HepG2 (cell line): ENCODE measurements around the gene CLEC11A. TPM values are rescaled to one million over a fixed set of nuclear protein-coding genes. Genes with fewer than 3 reads are reported as not detected.

Experiments
- ATAC-seq: fragments of 200-7000 bp; cut with Tn5 transposase; 3 replicates; pipeline ENCODE4 v1.9.1; 2020; ENCODE audit warnings: mild to moderate bottlenecking, moderate library complexity
- BruUV-seq: library from RNA; stranded (reverse); fragments of 400-500 nt; replicated peaks from 2 replicates; lab custom pipeline; 2021; lab: Mats Ljungman, UMichigan
- CTCF ChIA-PET: fragments of 300-600 bp; formaldehyde crosslinking; extraction: SDS; loops from one replicate; lab custom pipeline; 2021; ENCODE audit warnings: low total read pairs, inconsistent platforms, low intra/inter-chr PET ratio; lab: Yijun Ruan, JAX
- POLR2A ChIA-PET: fragments of 350-600 bp; sonication (Branson Sonifier 250); formaldehyde crosslinking; loops from one replicate; lab custom pipeline; 2020; ENCODE audit warnings: antibody characterized with exemption, inconsistent platforms; lab: Yijun Ruan, JAX
- DNase-seq: peaks from one replicate; pipeline ENCODE4 v3.0.0-alpha.2; 2015; ENCODE audit warnings: low spot score
- FAIRE-seq: peaks from 3 replicates; lab custom pipeline; 2011; peaks lifted over from hg19 to GRCh38; lab: Jason Lieb, UNC
- H2AFZ ChIP-seq: one replicate; pipeline ENCODE4 v1.6.1; 2011; ENCODE audit warnings: low read length, inconsistent platforms
- H3K27ac ChIP-seq: fragments of 300-600 bp; 3 replicates; pipeline ENCODE4 v1.8.0; 2011; ENCODE audit warnings: mixed run types, mild to moderate bottlenecking, mixed read lengths, low read length, inconsistent platforms; ENCODE audit not compliant: insufficient read depth; ENCODE audit errors: extremely low read length
- H3K27me3 ChIP-seq, 2 experiments: fragments of 200-600 bp in 1 of 2; 2 replicates in 1 of 2; 3 replicates in 1 of 2; pipeline versions ENCODE4 v1.6.0 to v1.8.0; 2011; ENCODE audit warnings: low read length in 2 of 2, mild to moderate bottlenecking in 2 of 2, moderate library complexity in 2 of 2, inconsistent platforms in 1 of 2; ENCODE audit not compliant: insufficient read depth in 2 of 2, control insufficient read depth in 1 of 2
- H3K36me3 ChIP-seq, 2 experiments: fragments of 200-600 bp in 1 of 2; replicated peaks in 1 of 2; 2 replicates in 1 of 2; 3 replicates in 1 of 2; pipeline versions ENCODE4 v1.5.1 to v1.8.0; 2011; ENCODE audit warnings: low read length in 2 of 2, inconsistent platforms in 1 of 2; ENCODE audit not compliant: insufficient read depth in 2 of 2, control insufficient read depth in 1 of 2
- H3K4me1 ChIP-seq: 2 replicates; pipeline ENCODE4 v1.5.1; 2012; ENCODE audit warnings: low read length, inconsistent platforms; ENCODE audit not compliant: insufficient read depth
- H3K4me2 ChIP-seq: 2 replicates; pipeline ENCODE4 v1.6.0; 2011; ENCODE audit warnings: low read depth, low read length, inconsistent platforms
- H3K4me3 ChIP-seq, 3 experiments: fragments of 200-600 bp in 1 of 3; sonication (generic), shearing (Covaris generic) in 1 of 3; replicated peaks in 1 of 3; 2 replicates each; pipeline ENCODE4 v1.5.1; 2011 to 2016; ENCODE audit warnings: low read length in 3 of 3, inconsistent platforms in 2 of 3, low read depth in 2 of 3, mild to moderate bottlenecking in 2 of 3, control low read depth in 1 of 3, mixed read lengths in 1 of 3; ENCODE audit not compliant: insufficient read depth in 1 of 3
- H3K79me2 ChIP-seq: one replicate; pipeline ENCODE4 v1.6.1; 2011; ENCODE audit warnings: low read length, inconsistent platforms; ENCODE audit not compliant: insufficient read depth
- H3K9ac ChIP-seq: 2 replicates; pipeline ENCODE4 v1.6.0; 2011; ENCODE audit warnings: mild to moderate bottlenecking, low read depth, low read length, inconsistent platforms; ENCODE audit not compliant: insufficient read depth
- H3K9me3 ChIP-seq: 2 replicates; pipeline ENCODE4 v1.5.1; 2012; ENCODE audit warnings: mild to moderate bottlenecking, low read length
- H4K20me1 ChIP-seq: 2 replicates; pipeline ENCODE4 v1.6.0; 2011; ENCODE audit warnings: inconsistent platforms, mild to moderate bottlenecking, low read length, moderate library complexity; ENCODE audit not compliant: insufficient read depth
- GATAD1 ChIP-seq: IDR thresholded peaks from 2 replicates; pipeline ENCODE4 v1.6.1; 2016; ENCODE audit warnings: missing genetic modification reagents, missing compliant biosample characterization
- IKZF5 ChIP-seq: IDR thresholded peaks from 2 replicates; pipeline ENCODE4 v1.6.1; 2018; ENCODE audit warnings: missing genetic modification reagents, mild to moderate bottlenecking, missing compliant biosample characterization
- MTERF4 ChIP-seq: sonication (generic); formaldehyde crosslinking; IDR thresholded peaks from 2 replicates; pipeline ENCODE4 v1.8.0; 2023; ENCODE audit warnings: mild to moderate bottlenecking, missing genetic modification reagents
- ZMYM3 ChIP-seq: sonication (generic); formaldehyde crosslinking; IDR thresholded peaks from 2 replicates; pipeline ENCODE4 v1.5.1; 2020; ENCODE audit warnings: mild to moderate bottlenecking, missing genetic modification reagents
- ZNF20 ChIP-seq: sonication (generic); formaldehyde crosslinking; IDR thresholded peaks from 2 replicates; pipeline ENCODE4 v1.4.0; 2020; ENCODE audit warnings: mild to moderate bottlenecking, moderate library complexity, missing genetic modification reagents
- WGBS: methylation state at CpG from one replicate; pipeline ENCODE4 v1.1.6; 2017; ENCODE audit warnings: low lambda C conversion rate; 5-methylcytosine and 5-hydroxymethylcytosine counted together
- in situ Hi-C: cut with HindIII; loops from 2 replicates; pipeline ENCODE4 v1.10.0; 2017; ENCODE audit warnings: low pct_unique_long_range_greater_than_20kb; ENCODE audit not compliant: extremely low pct_ligation_motif_present
- intact Hi-C: fragments of 100-400 bp; cut with micrococcal nuclease; formaldehyde crosslinking; loops from one replicate; pipeline ENCODE4 v1.10.0; 2022; ENCODE audit not compliant: unreplicated experiment
- polyA plus RNA-seq, 8 experiments: library from polyadenylated mRNA; depleted of rRNA in 3 of 8; stranded (reverse) in 7 of 8; unstranded in 1 of 8; fragments of >200 nt; fragmentation: Illumina TruSeq in 4 of 8; extraction: Trizol in 4 of 8; gene quantifications; 2 replicates each; pipeline versions ENCODE4 v1.2.1 to v1.2.3, GENCODE V29; 2011 to 2016; ENCODE audit warnings: low read depth in 4 of 8, missing spikeins in 1 of 8, mixed read lengths in 1 of 8; ENCODE audit not compliant: insufficient read depth in 1 of 8
- total RNA-seq, 5 experiments: library from RNA; depleted of rRNA; stranded (reverse); fragments of >200 nt; fragmentation: Illumina TruSeq; extraction: Trizol; gene quantifications; 2 replicates each; pipeline ENCODE4 v1.2.3, GENCODE V29; 2016; ENCODE audit warnings: low read depth in 1 of 5
- TF ChIP-seq, protein P1 (sequence below): IDR thresholded peaks from 2 replicates; pipeline ENCODE4 v1.4.0; 2020; ENCODE audit warnings: mild to moderate bottlenecking, missing genetic modification reagents
- TF ChIP-seq, protein P2 (sequence below): sonication (generic); formaldehyde crosslinking; IDR thresholded peaks from 2 replicates; pipeline ENCODE4 v1.8.0; 2022; ENCODE audit warnings: mild to moderate bottlenecking, missing genetic modification reagents, moderate library complexity

CLEC11A gene
- total and polyA plus RNA-seq, 2 of the 13 experiments (the other 11 are each of a cell fraction or from before 2014, with no cell fraction given) = not detected

DNA sequence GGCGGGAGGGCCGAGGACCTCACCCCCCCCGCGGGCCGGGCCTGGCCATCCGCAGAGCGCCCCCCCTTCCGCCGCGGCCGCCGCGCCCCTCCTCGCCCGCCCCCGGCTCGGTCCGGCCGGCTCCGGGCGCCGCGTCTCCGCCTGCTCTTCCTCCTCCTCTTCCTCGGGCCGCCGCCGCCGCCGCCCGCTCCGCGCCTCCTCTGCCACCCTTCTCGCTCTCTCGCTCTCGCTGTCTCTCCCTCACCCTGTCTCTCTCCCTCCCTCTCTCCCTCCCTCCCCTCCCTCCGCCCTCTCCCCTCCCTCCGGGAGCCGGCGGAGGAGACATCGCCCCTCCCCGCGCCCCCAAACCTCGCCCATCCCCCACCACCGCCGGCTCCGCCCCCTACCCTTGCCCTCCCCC, 3.6 kb upstream of the CLEC11A start, which contains the start of gene SHANK1:
Gene SHANK1, minus strand, starts transcription at position 237 of the 400 bp plus-strand sequence. CDS start 2,883 bp downstream, outside the sequence.
- Histone ChIP-seq H3K4me2 (no peak within 1 kb of the TSS), H2AFZ (no peak within 1 kb of the TSS), H3K27ac (no peak within 1 kb of the TSS), H3K79me2 (no peaks in the 10 kb centered on the region), H3K4me3 (no peak within 1 kb of the TSS), H3K27me3 (peaks cover 11 to 66% of the 10 kb centered on the region in 2 experiments), H3K9me3 (no peaks in the 10 kb centered on the region), H3K9ac (no peak within 1 kb of the TSS), H3K36me3 (no peaks in the 10 kb centered on the region), H4K20me1 (no peaks in the 10 kb centered on the region), H3K4me1 (no peaks in the 10 kb centered on the region)
- BruUV-seq = no TSS peak
- 68% methylated on average over 31 of the region's 47 CpGs for WGBS
- TF ChIP-seq ZMYM3 (CRISPR knock-in tag) = no peak
- no peak for TF ChIP-seq IKZF5 (CRISPR knock-in tag)
- TF ChIP-seq MTERF4 (CRISPR knock-in tag) = no peak
- TF ChIP-seq, protein P1, sequence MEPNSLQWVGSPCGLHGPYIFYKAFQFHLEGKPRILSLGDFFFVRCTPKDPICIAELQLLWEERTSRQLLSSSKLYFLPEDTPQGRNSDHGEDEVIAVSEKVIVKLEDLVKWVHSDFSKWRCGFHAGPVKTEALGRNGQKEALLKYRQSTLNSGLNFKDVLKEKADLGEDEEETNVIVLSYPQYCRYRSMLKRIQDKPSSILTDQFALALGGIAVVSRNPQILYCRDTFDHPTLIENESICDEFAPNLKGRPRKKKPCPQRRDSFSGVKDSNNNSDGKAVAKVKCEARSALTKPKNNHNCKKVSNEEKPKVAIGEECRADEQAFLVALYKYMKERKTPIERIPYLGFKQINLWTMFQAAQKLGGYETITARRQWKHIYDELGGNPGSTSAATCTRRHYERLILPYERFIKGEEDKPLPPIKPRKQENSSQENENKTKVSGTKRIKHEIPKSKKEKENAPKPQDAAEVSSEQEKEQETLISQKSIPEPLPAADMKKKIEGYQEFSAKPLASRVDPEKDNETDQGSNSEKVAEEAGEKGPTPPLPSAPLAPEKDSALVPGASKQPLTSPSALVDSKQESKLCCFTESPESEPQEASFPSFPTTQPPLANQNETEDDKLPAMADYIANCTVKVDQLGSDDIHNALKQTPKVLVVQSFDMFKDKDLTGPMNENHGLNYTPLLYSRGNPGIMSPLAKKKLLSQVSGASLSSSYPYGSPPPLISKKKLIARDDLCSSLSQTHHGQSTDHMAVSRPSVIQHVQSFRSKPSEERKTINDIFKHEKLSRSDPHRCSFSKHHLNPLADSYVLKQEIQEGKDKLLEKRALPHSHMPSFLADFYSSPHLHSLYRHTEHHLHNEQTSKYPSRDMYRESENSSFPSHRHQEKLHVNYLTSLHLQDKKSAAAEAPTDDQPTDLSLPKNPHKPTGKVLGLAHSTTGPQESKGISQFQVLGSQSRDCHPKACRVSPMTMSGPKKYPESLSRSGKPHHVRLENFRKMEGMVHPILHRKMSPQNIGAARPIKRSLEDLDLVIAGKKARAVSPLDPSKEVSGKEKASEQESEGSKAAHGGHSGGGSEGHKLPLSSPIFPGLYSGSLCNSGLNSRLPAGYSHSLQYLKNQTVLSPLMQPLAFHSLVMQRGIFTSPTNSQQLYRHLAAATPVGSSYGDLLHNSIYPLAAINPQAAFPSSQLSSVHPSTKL = no peak
- no peak for TF ChIP-seq GATAD1
- no peak for TF ChIP-seq ZNF20
- TF ChIP-seq, protein P2, sequence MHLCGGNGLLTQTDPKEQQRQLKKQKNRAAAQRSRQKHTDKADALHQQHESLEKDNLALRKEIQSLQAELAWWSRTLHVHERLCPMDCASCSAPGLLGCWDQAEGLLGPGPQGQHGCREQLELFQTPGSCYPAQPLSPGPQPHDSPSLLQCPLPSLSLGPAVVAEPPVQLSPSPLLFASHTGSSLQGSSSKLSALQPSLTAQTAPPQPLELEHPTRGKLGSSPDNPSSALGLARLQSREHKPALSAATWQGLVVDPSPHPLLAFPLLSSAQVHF (CRISPR knock-in tag) = no peak
- POLR2A ChIA-PET = no interaction called here
- intact Hi-C loops (no loop called here), in situ Hi-C loops (no loop called here)
- CTCF ChIA-PET = no interaction called here
- DNase-seq (no peak), ATAC-seq (no peak), FAIRE-seq (no peak)
